ENCODE measurements around the gene FAM180B. TPM values are rescaled to one million over a fixed set of nuclear protein-coding genes. Genes with fewer than 3 reads are reported as not detected.
"Not testable (repeated sequence)": the region's sequence is repeated elsewhere in the genome, so short reads cannot be mapped to it uniquely, and the experiment has no call there.

Gene FAM180B
- total and polyA plus RNA-seq, 2 of the 13 experiments (the other 11 are each of a cell fraction or from before 2014, with no cell fraction given), result 0.40 to 1.0 TPM

- TF ChIP-seq PHF5A (CRISPR knock-in tag; IDR thresholded peaks at IDR 0.05; ENCODE audit: low read depth, unreplicated experiment) (peak; percentile 19), MBD4 (IDR thresholded peaks at IDR 0.05; ENCODE audit: borderline replicate concordance, low read length) (no peak)
Observed at GRCh38 chr11:47553406-47553743, 33.1 kb upstream of the FAM180B start (continued).

DNA sequence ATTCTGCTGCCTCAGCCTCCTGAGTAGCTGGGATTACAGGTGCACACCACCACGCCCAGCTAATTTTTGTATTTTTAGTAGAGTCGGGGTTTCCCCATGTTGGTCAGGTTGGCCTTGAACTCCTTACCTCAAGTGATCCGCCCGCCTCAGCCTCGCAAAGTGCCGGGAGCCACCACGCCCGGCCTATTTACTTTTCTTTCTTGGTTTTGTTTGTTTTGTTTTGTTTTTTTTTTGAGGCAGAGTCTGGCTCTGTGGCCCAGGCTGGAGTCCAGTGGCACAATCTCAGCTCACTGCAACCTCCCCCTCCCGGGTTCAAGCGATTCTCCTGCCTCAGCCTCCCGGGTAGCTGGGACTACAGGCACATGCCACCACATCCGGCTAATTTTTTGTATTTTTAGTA is 29.5 kb upstream of the FAM180B start:
- CTCF ChIA-PET (ENCODE audit: low intra/inter-chr PET ratio, low total read pairs); H2AFZ ChIP-seq (ENCODE audit: low read length); H3K9me3 ChIP-seq (ENCODE audit: low read length); BruUV-seq (replicated peaks); H3K79me2 ChIP-seq (ENCODE audit: insufficient read depth, low read length); H3K9ac ChIP-seq (ENCODE audit: insufficient read depth, low read depth, low read length); H3K4me1 ChIP-seq (ENCODE audit: insufficient read depth, low read length); DNase-seq (ENCODE audit: low spot score); H3K27ac ChIP-seq (ENCODE audit: extremely low read length, insufficient read depth, low read length); POLR2A ChIA-PET; H3K36me3 ChIP-seq (replicated peaks in 1 of 2; ENCODE audit: control insufficient read depth in 1 of 2, insufficient read depth in 2 of 2, low read length in 2 of 2); intact Hi-C loops (cut with micrococcal nuclease; ENCODE audit: unreplicated experiment); H3K4me2 ChIP-seq (ENCODE audit: low read depth, low read length); H4K20me1 ChIP-seq (ENCODE audit: insufficient read depth, low read length); H3K4me3 ChIP-seq (replicated peaks in 1 of 3; ENCODE audit: insufficient read depth in 1 of 3, low read depth in 2 of 3, low read length in 3 of 3); in situ Hi-C loops (cut with HindIII; ENCODE audit: extremely low pct_ligation_motif_present, low pct_unique_long_range_greater_than_20kb); H3K27me3 ChIP-seq (ENCODE audit: control insufficient read depth in 1 of 2, insufficient read depth in 2 of 2, low read length in 2 of 2); FAIRE-seq; ATAC-seq; TF ChIP-seq SOX6 (IDR thresholded peaks at IDR 0.05): not testable (repeated sequence)
- 25% methylated on average over 12 of the region's 12 CpGs for WGBS (ENCODE audit: low lambda C conversion rate)
- TF ChIP-seq FOXK1 (CRISPR knock-in tag; IDR thresholded peaks at IDR 0.05; ENCODE audit: borderline replicate concordance, low read depth) (peak; percentile 35; the same call in 1 of the 2 replicates), ZMYM2 (CRISPR knock-in tag; IDR thresholded peaks at IDR 0.05) (peak; percentile 20; the same call in 1 of the 2 replicates), FOXA1 (IDR thresholded peaks at IDR 0.05) (peak; percentile 64; the same call in 1 of the 2 replicates), FOXA1 (CRISPR knock-in tag; IDR thresholded peaks at IDR 0.05) (peak; percentile 54), ZMYM3 (CRISPR knock-in tag; IDR thresholded peaks at IDR 0.05) (peak; percentile 82), SOX5 (CRISPR knock-in tag; IDR thresholded peaks at IDR 0.05; ENCODE audit: borderline replicate concordance) (peak; percentile 36; the same call in 1 of the 2 replicates), SOX6 (CRISPR knock-in tag; IDR thresholded peaks at IDR 0.05) (peak; percentile 67), SP5 (CRISPR knock-in tag; IDR thresholded peaks at IDR 0.05; ENCODE audit: borderline replicate concordance, low read depth) (0 out of 2 replicates have a peak, but pooled peaks have one; percentile 22), FOXA3 (CRISPR knock-in tag; IDR thresholded peaks at IDR 0.05) (peak; percentile 71), KDM1A (CRISPR knock-in tag; IDR thresholded peaks at IDR 0.05) (peak; percentile 63; the same call in 1 of the 2 replicates), RXRA (CRISPR knock-in tag; IDR thresholded peaks at IDR 0.05) (peak; percentile 87), RARA (CRISPR knock-in tag; IDR thresholded peaks at IDR 0.05) (peak; percentile 96), RXRB (CRISPR knock-in tag; IDR thresholded peaks at IDR 0.05; ENCODE audit: borderline replicate concordance) (peak; percentile 84)
- TF ChIP-seq, protein P1, sequence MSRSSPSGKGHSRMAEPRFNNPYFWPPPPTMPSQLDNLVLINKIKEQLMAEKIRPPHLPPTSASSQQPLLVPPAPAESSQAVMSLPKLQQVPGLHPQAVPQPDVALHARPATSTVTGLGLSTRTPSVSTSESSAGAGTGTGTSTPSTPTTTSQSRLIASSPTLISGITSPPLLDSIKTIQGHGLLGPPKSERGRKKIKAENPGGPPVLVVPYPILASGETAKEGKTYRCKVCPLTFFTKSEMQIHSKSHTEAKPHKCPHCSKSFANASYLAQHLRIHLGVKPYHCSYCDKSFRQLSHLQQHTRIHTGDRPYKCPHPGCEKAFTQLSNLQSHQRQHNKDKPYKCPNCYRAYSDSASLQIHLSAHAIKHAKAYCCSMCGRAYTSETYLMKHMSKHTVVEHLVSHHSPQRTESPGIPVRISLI (CRISPR knock-in tag; IDR thresholded peaks at IDR 0.05; ENCODE audit: borderline replicate concordance), result peak; percentile 84
- TF ChIP-seq, protein P2, sequence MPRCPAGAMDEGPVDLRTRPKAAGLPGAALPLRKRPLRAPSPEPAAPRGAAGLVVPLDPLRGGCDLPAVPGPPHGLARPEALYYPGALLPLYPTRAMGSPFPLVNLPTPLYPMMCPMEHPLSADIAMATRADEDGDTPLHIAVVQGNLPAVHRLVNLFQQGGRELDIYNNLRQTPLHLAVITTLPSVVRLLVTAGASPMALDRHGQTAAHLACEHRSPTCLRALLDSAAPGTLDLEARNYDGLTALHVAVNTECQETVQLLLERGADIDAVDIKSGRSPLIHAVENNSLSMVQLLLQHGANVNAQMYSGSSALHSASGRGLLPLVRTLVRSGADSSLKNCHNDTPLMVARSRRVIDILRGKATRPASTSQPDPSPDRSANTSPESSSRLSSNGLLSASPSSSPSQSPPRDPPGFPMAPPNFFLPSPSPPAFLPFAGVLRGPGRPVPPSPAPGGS (CRISPR knock-in tag; IDR thresholded peaks at IDR 0.05), result peak; percentile 98
- TF ChIP-seq, protein P3, sequence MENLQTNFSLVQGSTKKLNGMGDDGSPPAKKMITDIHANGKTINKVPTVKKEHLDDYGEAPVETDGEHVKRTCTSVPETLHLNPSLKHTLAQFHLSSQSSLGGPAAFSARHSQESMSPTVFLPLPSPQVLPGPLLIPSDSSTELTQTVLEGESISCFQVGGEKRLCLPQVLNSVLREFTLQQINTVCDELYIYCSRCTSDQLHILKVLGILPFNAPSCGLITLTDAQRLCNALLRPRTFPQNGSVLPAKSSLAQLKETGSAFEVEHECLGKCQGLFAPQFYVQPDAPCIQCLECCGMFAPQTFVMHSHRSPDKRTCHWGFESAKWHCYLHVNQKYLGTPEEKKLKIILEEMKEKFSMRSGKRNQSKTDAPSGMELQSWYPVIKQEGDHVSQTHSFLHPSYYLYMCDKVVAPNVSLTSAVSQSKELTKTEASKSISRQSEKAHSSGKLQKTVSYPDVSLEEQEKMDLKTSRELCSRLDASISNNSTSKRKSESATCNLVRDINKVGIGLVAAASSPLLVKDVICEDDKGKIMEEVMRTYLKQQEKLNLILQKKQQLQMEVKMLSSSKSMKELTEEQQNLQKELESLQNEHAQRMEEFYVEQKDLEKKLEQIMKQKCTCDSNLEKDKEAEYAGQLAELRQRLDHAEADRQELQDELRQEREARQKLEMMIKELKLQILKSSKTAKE (CRISPR knock-in tag; IDR thresholded peaks at IDR 0.05; ENCODE audit: borderline replicate concordance), result 0 out of 2 replicates have a peak, but pooled peaks have one; percentile 39
- TF ChIP-seq, protein P4, sequence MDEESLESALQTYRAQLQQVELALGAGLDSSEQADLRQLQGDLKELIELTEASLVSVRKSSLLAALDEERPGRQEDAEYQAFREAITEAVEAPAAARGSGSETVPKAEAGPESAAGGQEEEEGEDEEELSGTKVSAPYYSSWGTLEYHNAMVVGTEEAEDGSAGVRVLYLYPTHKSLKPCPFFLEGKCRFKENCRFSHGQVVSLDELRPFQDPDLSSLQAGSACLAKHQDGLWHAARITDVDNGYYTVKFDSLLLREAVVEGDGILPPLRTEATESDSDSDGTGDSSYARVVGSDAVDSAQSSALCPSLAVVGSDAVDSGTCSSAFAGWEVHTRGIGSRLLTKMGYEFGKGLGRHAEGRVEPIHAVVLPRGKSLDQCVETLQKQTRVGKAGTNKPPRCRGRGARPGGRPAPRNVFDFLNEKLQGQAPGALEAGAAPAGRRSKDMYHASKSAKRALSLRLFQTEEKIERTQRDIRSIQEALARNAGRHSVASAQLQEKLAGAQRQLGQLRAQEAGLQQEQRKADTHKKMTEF (CRISPR knock-in tag; IDR thresholded peaks at IDR 0.05), result peak; percentile 71; the same call in 1 of the 2 replicates
